NAMALWA (cell line): ENCODE data around the gene RASA1.
"Not testable (repeated sequence)": the region's sequence is repeated elsewhere in the genome, so short reads cannot be mapped to it uniquely, and the experiment has no call there.

ENCODE experiments used
- DNase-seq: peaks from one replicate; pipeline ENCODE4 v3.0.0-alpha.2; 2015; ENCODE audit warnings: low spot score

The RASA1 gene

DNA sequence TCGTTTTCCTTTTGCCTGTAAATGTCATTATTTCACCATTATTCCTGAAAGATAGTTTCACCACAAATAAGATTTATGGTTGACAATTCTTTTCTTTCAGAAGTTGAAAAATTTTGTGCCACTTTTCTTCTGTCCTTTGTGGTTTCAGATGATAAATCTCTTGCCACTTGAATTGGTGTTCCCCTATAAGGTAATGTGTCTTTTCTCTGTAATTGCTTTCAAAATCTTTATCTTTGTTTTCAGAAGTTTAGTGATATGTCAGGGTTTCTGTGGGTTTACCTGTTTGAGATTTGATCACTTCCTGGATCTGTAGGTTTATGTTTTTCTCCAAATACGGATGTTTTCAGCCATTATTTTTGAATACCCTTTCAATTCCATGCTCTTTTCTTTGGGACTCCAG is 14.6 kb downstream of the RASA1 start:
- DNase-seq, result no peak

DNA sequence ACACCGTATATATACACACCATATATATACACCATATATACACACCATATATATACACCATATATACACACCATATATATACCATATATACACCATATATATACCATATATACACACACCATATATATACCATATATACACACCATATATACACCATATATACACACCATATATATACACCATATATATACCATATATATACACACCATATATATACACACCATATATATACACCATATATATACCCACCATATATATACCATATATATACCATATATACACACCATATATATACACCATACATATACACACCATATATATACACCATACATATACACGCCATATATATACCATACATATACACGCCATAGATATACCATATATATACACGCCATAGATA is 19.6 kb downstream of the RASA1 start:
- not testable (repeated sequence) for DNase-seq

DNA sequence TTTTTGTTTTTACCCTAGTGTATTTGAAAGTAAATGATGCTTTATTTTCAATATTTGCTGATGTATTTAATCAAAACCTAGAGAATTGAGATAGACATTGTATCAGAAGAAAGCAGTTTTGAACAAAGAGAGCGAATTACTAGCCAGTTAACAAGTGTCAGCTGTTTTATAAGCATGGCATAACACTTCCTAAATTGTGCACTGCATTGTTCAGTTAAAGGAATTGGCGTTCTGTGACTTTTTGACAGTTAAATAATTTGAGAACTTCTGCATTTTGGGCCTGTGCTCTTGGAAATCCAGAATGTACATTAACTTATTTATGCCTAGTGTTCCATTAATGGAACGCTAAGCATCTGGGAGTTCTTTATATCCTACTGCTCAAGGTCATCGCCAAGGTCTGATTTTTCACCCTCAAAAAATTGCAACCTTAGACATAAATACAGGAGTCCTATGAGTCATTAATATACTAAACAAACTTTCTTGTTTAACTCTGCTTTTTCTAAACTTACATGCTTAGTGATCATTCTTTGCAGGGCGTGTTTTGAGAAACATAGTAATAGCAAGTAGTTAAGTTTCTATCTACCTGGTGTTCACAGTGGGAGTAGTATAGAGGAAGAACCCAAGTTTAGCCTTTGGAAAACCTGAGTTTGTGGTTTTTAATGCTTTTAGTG is 31.1 kb downstream of the RASA1 start:
- no peak for DNase-seq

DNA sequence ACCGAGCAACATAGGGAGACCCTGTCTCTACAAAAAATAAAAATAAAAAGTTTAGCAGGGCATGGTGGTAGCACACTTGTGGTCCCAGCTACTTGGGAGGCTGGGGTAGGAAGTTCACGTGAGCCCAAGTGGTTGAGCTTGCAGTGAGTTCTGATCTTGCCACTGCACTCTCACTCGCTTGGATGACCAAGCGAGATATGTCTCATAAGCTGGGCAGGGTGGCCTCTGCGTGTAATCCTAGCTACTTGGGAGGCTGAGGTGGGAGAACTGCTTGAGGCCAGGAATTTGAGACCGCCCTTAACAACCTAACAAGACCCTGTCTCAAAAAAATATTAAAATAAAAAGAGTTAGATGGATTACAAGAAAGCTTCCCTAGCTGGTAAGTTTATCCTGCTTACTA is 32.5 kb downstream of the RASA1 start:
- no peak for DNase-seq

DNA sequence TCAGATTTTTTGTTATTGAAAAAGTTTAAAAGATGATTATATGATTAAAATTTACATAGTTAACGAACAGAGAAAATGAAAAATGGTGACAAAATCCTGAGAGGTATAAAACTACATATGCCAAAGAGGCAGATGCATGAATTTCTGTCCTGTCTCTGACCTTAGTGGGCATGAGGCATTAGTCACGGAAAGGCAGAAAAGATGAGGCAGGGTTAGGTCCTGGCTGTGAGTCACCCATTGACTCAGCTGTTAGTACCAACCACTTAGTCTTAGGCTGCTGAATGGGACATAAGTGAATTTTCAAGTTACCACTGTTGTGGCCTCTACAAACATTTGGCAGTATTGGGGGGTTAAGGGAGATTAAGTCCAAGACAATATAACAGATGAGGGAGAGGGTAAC is 33.1 kb downstream of the RASA1 start:
- DNase-seq, result no peak

DNA sequence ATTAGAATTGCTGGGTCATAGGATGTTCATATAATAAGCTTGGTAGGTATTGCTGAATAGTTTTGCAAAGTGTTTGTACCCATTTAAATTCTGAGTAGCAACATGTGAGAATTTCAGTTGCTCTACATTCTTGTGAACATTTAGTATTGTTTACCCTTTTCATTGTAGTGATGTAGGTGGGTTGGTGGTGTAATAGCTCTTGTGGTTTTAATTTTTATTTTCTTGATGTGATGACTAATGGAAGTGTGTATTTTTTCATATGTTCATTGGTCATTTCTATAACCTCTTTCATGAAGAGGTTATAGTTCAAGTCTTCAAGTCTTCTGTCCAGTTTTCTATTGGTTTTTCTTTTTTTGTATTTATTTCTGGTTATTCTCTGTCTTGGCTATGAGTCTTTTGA is 34.4 kb downstream of the RASA1 start:
- DNase-seq, result no peak

DNA sequence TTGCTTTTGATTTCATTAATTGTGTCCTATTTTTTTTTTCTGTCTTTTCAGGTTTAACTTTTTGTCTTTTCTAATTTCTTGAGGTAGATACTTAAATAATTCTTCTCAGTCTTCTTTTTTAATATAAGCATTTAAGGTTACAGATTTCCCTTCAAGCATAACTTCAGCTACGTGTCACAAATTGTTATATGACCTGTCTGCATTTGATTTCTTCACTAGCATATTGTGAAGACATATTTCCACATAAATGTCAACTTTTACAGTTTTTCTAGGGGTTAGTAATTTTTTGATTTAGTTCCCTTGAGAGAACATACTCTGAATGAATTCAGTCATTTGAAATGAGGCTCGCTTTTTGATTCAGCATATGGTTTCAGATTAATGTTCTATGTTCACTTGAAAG is 35.6 kb downstream of the RASA1 start:
- no peak for DNase-seq

DNA sequence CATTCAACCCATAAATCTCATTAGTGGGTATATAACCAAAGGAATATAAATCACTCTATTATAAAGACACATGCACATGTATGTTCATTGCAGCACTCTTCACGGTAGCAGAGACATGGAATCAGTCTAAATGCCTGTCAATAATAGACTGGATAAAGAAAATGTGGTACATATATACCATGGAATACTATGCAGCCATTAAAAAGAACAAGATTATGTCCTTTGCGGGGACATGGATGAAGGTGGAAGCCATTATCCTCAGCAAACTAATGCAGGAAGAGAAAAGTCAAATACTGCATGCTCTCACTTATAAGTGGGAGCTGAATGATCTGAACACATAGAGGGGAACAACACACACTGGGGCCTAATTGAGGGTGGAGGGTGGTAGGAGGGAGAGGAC is 38.4 kb downstream of the RASA1 start:
- not testable (repeated sequence) for DNase-seq

DNA sequence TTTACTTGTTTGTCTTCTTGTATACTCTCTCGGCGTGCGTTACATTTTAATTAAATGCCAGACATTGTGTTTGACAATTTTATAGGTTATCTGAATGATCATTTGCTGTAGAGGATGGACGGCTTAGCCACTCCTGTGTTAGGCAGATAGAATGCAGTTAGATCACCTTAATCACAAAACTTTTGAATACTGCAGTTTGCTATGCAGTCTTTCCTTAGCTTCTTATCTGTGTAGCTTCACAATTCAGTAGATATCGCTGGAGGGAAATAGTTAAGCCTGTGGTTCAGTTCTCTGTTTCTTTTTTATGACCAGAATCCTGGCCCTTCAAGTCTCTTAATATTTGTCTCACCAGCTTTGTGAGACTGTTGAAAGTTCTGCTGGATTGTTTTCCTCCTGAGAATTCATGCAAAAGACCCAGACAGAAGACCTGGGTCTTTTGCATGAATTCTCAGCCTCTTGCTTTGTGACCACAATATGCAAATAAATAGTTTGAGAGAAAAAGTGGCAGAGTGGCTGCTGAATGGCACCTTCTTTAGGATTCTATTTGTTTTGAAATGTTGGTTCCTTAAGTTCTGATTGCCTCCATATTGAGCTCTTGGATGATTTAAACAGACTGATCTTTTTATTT is 40.2 kb downstream of the RASA1 start:
- DNase-seq, result peak; percentile 75

DNA sequence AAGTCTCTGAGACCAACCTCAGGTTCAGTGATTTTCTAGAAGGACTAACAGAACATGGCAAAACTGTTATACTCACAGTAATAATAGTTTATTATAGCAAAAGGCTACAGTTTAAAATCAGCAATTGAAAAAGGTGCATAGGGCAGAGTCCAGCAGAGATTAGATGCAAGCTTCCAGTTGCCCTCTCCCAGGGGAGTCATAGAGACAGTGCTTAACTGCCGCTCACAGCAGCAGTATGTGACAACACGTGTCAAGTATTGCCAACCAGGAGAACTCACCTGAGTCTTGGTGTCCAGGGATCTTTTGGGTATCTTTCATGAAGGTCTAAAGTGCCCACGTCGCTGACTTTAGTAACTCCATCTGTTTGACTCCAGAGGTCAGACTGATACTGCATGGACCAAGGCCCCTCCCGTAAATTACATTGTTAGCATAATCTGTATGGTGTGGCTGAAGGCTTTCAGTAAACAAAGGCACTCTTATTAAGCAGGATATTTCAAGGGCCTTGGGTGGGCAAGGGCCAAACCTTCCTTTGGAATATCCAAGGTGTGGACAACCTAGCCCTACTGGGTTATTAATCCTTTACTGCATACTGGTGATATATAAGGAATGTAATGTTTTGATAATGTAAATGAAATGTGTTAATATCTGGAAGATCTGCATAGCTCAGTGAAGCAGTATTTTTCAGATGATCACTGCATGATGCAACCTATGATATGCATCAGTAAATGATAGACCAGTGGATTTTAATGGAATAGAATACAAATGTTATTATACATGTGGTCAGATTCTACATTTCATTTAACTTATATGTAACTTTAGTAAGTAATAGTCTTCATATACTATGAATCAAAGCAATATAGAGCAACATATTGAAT is 44.0 kb downstream of the RASA1 start:
- no peak for DNase-seq

DNA sequence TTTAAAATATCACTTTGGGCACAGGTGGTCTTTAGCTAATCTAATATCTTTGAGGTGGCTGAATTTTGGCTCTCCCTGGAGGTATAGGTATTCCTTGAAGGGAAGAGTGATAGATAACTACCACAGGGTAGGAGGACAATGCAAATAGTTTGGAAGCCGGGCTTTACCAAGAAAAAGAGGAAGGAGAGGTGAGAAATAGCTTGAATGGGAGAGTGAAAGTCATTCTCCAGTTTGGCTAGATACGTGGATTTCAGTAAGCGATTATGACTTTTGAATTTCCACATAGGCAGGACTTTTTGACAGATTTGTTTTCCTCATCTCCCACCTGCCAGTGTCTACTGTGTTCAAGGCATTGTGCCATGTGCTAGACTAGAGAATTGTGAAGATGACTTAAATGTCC is 45.5 kb downstream of the RASA1 start:
- DNase-seq, result no peak

DNA sequence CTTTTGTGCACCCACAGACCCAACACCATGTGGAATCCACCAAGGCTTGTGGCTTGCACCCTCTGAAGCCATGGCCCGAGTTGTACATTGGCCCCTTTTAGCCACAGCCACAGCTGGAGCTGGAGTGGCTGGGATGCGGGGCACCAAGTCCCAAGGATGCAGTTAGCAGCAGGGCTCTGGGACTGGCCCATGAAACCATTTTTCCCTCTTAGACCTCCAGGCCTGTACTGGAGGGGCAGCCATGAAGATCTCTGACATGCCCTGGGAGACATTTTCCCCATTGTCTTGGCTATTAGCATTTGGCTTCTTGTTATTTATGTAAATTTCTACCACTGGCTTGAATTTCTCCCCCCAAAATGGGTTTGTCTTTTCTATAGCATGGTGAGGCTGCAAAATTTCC is 51.8 kb downstream of the RASA1 start:
- DNase-seq, result no peak

DNA sequence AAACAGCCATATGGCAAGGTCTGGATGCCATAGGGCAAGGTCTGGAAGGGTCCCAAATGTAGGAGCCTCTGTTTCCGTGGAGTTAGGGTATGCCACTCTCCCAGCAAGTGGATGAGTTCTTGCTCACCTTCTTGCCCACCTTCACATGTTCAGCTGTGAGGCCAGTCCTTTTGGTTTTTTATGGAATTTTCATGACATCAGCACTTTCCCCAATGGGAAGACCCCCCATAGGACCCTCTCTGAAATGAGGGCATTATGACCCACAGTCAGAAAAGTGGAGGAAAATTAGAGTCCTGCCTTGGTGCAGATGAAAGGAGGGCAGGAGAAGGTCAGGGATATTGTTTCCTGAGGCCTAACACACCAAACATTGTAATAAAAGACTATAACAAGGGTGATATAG is 53.9 kb downstream of the RASA1 start:
- DNase-seq, result no peak

DNA sequence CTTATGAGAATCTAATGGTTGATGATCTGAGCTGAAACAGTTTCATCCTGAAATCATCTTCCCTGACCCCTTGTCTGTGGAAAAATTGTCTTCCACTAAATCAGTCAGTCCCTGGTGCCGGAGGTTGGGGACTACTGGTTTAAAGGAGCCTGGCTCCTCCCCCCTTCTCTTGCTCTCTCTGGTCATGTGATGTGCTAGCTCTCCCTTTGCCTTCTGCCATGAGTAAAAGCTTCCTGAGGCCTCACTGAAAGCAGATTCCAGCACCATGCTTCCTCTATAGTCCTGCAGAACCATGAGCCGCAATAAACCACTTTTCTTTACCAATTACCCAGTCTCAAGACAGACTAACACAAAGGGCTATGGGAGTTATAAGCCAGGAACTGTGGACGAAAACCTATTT is 54.7 kb downstream of the RASA1 start:
- DNase-seq, result no peak

DNA sequence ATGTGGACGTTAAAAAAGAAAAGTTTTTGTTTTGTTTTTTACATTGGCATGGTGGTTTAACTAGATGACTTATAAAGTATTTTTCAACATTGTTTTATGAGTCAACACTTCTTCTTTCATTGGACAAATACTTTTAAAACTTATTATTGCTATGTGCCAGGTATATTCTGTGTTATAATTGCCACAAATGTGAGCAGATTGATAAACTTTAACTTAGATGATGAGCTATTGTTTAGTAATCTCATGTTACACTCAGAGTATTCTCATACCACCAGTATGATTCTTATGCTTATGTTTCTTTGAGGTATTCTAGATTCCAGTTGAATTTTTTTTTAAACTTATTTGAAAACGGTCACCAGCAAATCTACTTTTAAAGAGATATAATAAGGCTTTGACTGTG is 60.3 kb downstream of the RASA1 start:
- DNase-seq, result no peak

DNA sequence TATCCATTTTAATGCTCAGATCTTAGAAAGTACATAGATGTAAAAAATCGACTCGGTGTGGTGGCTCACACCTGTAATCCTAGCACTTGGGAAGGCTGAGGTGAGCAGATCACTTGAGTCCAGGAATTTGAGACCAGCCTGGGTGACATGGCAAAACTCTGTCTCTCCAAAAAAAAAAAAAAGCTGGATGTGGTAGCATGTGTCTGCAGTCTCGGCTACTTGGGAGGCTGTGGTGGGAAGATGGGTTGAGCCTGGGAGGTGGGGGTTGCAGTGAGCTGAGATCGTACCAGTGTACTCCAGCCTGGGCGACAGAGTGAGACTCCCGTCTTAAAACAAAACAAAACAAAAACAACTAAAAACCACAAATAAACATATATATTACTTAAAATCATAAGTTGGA is 61.4 kb downstream of the RASA1 start:
- DNase-seq, result no peak

DNA sequence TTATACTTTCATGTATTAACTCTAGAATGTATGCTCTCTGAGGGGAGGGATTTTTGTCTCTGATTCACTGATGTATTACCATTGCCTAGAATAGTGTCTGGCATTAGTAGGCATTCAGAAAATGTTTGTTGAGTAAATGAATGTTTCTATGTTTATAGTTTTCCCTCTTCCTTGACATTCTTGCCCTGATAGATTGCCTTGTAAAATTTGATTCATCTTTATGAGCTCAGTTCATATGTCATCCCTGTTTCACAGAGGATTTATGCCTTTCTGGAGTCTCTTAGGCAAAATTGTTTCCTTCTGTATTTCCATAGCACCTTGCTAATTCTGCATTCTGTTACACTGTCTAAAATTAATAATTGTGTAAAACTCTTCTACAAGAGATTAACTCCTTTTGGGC is 72.3 kb downstream of the RASA1 start:
- DNase-seq, result no peak

DNA sequence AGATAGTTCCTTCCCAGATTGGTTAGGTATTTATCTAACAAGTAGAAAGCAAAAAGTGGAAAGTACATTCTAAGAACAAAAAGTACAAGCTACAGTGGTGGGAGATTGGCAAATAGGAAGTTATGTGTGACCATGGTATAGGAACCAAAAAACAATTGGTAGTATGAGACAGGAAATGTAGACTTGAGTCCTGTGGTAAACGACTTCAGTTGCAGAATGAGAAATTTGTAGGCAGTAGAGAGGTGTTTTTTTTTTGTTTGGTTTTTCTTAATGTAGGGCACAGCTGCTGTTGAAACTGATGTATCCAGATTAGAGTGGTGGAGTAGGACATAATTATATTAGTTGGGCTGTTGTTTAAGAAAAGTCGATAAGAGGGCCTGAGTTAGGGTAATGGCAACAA is 73.0 kb downstream of the RASA1 start:
- DNase-seq, result no peak

DNA sequence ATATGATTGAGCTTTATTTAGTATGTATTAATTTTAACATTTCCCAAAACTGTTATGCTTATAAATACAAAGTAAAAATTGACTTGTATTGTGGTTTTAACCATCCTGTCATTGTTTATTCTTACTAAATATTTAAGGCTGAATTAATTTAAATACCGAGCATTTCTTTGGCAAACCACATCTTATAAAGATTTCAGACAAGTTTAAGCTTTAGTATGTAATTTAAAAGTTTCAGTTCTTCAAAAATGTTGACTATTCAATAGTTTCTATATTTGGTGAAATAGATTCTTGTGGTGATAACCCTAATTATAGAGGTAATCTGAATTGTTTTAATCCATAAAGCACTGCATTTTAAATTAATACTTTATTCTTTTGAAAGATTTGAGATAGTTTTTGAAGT is 79.6 kb downstream of the RASA1 start:
- no peak for DNase-seq

DNA sequence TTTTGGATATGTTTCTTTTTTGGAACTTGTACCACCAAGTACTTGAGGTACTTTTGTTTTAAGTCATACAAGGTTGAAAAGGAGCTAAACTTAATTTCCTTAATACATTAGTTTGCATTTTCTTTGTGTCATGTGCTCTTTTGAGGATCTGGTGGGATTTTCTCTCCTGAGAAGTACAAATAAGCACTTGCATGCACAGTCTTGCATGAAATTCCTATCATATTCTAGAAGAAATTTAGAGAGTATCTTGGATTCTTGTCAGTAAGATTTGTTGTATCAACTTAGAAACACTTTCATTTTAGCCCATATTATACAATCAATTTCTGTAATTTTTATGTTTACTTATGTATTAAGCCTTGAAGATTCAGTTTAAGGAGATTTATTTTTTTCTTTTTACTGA is 80.2 kb downstream of the RASA1 start:
- no peak for DNase-seq

DNA sequence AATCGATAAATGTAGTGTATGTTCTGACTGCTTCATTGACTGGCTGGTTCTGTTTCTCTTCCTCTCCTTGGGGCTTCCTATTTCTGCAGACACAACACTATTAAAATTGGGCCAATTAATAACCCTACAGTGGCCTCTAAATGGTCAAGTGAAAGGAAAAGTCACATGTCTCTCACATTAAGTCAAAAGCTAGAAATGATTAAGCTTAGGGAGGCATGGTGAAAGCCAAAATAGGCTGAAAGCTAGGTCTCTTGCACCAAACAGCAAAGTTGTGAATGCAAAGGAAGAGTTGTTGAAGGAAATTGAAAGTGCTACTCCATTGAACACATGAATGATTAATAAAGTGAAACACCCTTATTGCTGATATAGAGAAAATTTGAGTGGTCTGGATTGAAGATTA is 86.8 kb downstream of the RASA1 start:
- DNase-seq, result no peak

DNA sequence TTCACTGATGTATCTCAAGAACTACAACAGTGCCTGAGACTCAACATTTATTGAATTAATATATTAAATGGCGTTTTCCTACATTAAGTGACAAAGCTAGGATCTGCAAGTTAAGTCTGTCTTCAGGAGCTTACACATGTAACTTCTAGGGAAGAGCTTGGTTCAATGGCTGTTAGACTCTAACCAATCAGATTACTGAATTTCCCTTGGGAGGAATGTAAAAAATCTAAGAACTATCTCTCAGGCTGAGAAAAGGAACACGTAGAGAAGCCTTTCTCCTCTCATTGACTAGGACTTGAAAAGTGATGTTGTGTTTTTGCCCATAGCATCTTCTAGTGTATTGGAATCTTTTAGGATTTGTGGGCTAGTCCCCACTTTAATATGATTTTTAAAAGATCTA is 91.4 kb downstream of the RASA1 start:
- no peak for DNase-seq

DNA sequence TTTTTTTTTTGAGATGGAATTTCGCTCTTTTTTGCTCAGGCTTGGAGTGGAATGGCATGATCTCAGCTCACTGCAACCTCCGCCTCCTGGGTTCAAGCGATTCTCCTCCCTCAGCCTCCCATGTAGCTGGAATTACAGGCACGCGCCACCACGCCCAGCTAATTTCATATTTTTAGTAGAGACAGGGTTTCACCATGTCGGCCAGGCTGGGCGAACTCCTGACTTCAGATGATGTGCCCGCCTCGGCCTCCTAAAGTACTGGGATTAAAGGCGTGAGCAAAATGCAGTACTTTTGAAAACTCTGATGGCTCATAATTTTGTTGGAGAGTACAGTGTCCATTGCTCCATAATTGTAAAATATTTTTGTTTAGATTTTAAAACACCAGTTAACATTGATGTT is 92.4 kb downstream of the RASA1 start:
- no peak for DNase-seq
